Esophagus squamous epithelium (tissue), 4 donors: ENCODE measurements around the gene ARSJ.

ENCODE experiments used
- CTCF ChIP-seq, 6 experiments: fragments of 450-650 bp in 4 of 6; fragments of 200-600 bp in 2 of 6; sonication (generic) in 2 of 6; IDR thresholded peaks; one replicate each; pipeline ENCODE4 v1.5.1; 2016 to 2019; ENCODE audit warnings: antibody characterized with exemption in 6 of 6, mild to moderate bottlenecking in 4 of 6, moderate library complexity in 4 of 6
- POLR2A ChIP-seq, 4 donors: fragments of 450-650 bp; IDR thresholded peaks; one replicate each; pipeline ENCODE4 v1.6.1; 2017; ENCODE audit warnings: antibody characterized with exemption in 4 of 4, mild to moderate bottlenecking in 4 of 4, moderate library complexity in 3 of 4

GRCh38 chr4:113955411-113955810 lies 24.0 kb downstream of the ARSJ start:
- TF ChIP-seq POLR2A (IDR thresholded peaks at IDR 0.05) = no peak
- TF ChIP-seq CTCF (IDR thresholded peaks at IDR 0.05) = no peak
